HepG2 (cell line): Measurements from ENCODE around the gene DAB2IP. TPM values are rescaled to one million over a fixed set of nuclear protein-coding genes. Genes with fewer than 3 reads are reported as not detected.

ENCODE experiments used
- CTCF ChIP-seq: sonication (generic); formaldehyde crosslinking; IDR thresholded peaks from 2 replicates; pipeline ENCODE4 v1.5.0; 2020; ENCODE audit warnings: mild to moderate bottlenecking, missing genetic modification reagents, moderate library complexity
- EP300 ChIP-seq, 3 experiments: sonication (generic) in 1 of 3; formaldehyde crosslinking in 1 of 3; IDR thresholded peaks; 2 replicates each; pipeline versions ENCODE4 v1.5.1 to v1.6.1; 2011 to 2020; ENCODE audit warnings: low read depth in 2 of 3, low read length in 2 of 3, borderline replicate concordance in 1 of 3, improper control_type of control experiment in 1 of 3, mild to moderate bottlenecking in 1 of 3, missing genetic modification reagents in 1 of 3, moderate library complexity in 1 of 3
- HDAC2 ChIP-seq: sonication (generic); formaldehyde crosslinking; IDR thresholded peaks from 2 replicates; pipeline ENCODE4 v1.4.0; 2020; ENCODE audit warnings: missing genetic modification reagents
- PPARG ChIP-seq: conservative IDR thresholded peaks from 2 replicates; pipeline ENCODE4 v1.6.1; 2016; ENCODE audit warnings: missing biosample characterization, missing genetic modification reagents
- REL ChIP-seq: sonication (generic); formaldehyde crosslinking; conservative IDR thresholded peaks from 2 replicates; pipeline ENCODE4 v1.8.0; 2022; ENCODE audit warnings: mild to moderate bottlenecking, missing genetic modification reagents, moderate library complexity
- RFX1 ChIP-seq: fragments of 450-650 bp; IDR thresholded peaks from 2 replicates; pipeline ENCODE4 v1.6.1; 2017
- SMARCC2 ChIP-seq: fragments of 450-650 bp; IDR thresholded peaks from 2 replicates; pipeline ENCODE4 v1.6.1; 2017; ENCODE audit warnings: antibody characterized with exemption, mild to moderate bottlenecking
- SRF ChIP-seq: IDR thresholded peaks from 2 replicates; pipeline ENCODE4 v1.6.1; 2011; ENCODE audit warnings: mild to moderate bottlenecking, low read depth, low read length, moderate library complexity
- TBL1XR1 ChIP-seq: fragments of 150-350 bp; IDR thresholded peaks from 2 replicates; pipeline ENCODE4 v1.6.1; 2014; ENCODE audit warnings: borderline replicate concordance, low read length; ENCODE audit not compliant: partially characterized antibody
- TFDP2 ChIP-seq: sonication (generic); formaldehyde crosslinking; IDR thresholded peaks from 2 replicates; pipeline ENCODE4 v1.4.0; 2020; ENCODE audit warnings: missing genetic modification reagents
- XRCC5 ChIP-seq: fragments of 200-400 bp; formaldehyde crosslinking; optimal IDR thresholded peaks from 2 replicates; pipeline ENCODE3; 2017; ENCODE audit warnings: mild to moderate bottlenecking, low read length
- ZBTB38 ChIP-seq: sonication (generic); formaldehyde crosslinking; IDR thresholded peaks from 2 replicates; pipeline ENCODE4 v1.5.1; 2020; ENCODE audit warnings: mild to moderate bottlenecking, missing genetic modification reagents
- ZFP36 ChIP-seq: fragments of 150-350 bp; IDR thresholded peaks from 2 replicates; pipeline ENCODE4 v1.6.1; 2018; ENCODE audit warnings: borderline replicate concordance, low read length, low read depth; ENCODE audit not compliant: partially characterized antibody
- ZNF572 ChIP-seq: sonication (generic); formaldehyde crosslinking; IDR thresholded peaks from 2 replicates; pipeline ENCODE4 v1.5.1; 2020; ENCODE audit warnings: mild to moderate bottlenecking, missing genetic modification reagents
- ZNF574 ChIP-seq: sonication (generic); formaldehyde crosslinking; IDR thresholded peaks from 2 replicates; pipeline ENCODE4 v1.4.0; 2020; ENCODE audit warnings: missing genetic modification reagents
- ZNF687 ChIP-seq: sonication (generic); formaldehyde crosslinking; IDR thresholded peaks from 2 replicates; pipeline ENCODE4 v1.5.1; 2020; ENCODE audit warnings: mild to moderate bottlenecking, missing genetic modification reagents, moderate library complexity
- ZSCAN29 ChIP-seq: sonication (generic); formaldehyde crosslinking; conservative IDR thresholded peaks from 2 replicates; pipeline ENCODE4 v1.4.0; 2020; ENCODE audit warnings: mild to moderate bottlenecking, missing genetic modification reagents
- polyA plus RNA-seq, 8 experiments: library from polyadenylated mRNA; depleted of rRNA in 3 of 8; stranded (reverse) in 7 of 8; unstranded in 1 of 8; fragments of >200 nt; fragmentation: Illumina TruSeq in 4 of 8; extraction: Trizol in 4 of 8; gene quantifications; 2 replicates each; pipeline versions ENCODE4 v1.2.1 to v1.2.3, GENCODE V29; 2011 to 2016; ENCODE audit warnings: low read depth in 4 of 8, missing spikeins in 1 of 8, mixed read lengths in 1 of 8; ENCODE audit not compliant: insufficient read depth in 1 of 8
- total RNA-seq, 5 experiments: library from RNA; depleted of rRNA; stranded (reverse); fragments of >200 nt; fragmentation: Illumina TruSeq; extraction: Trizol; gene quantifications; 2 replicates each; pipeline ENCODE4 v1.2.3, GENCODE V29; 2016; ENCODE audit warnings: low read depth in 1 of 5

The DAB2IP gene
- total and polyA plus RNA-seq, 2 of the 13 experiments (the other 11 are each of a cell fraction or from before 2014, with no cell fraction given) = 25.3 to 37.9 TPM

- TF ChIP-seq PPARG (CRISPR knock-in tag) (peak; percentile 29; the same call in 1 of the 2 replicates), ZBTB38 (CRISPR knock-in tag) (no peak), ZNF574 (no peak), SRF (no peak), ZFP36 (peak; percentile 6), XRCC5 (peak; percentile 87), CTCF (CRISPR knock-in tag) (peak; percentile 96), EP300 (IDR thresholded peaks at IDR 0.05; ENCODE audit: low read depth in 2 of 2, low read length in 2 of 2) (no peak), EP300 (CRISPR knock-in tag; IDR thresholded peaks at IDR 0.05; ENCODE audit: borderline replicate concordance) (no peak), ZSCAN29 (no peak), TFDP2 (CRISPR knock-in tag) (no peak), HDAC2 (CRISPR knock-in tag) (no peak), REL (CRISPR knock-in tag) (no peak), ZNF572 (CRISPR knock-in tag) (no peak), SMARCC2 (no peak), TBL1XR1 (no peak), ZNF687 (CRISPR knock-in tag) (peak; percentile 42), RFX1 (no peak)
Observed at GRCh38 chr9:121686930-121687541, 35.6 kb downstream of the DAB2IP start (continued).
